ENCODE measurements around the gene GPR171. TPM values are rescaled to one million over a fixed set of nuclear protein-coding genes. Genes with fewer than 3 reads are reported as not detected.

The GPR171 gene
- total RNA-seq, 2 experiments from 2014 or later = not detected

- no peak overlapping the region for H3K27ac ChIP-seq (ENCODE audit: low read depth, low read length, poor library complexity, severe bottlenecking)
- H3K36me3 ChIP-seq (ENCODE audit: insufficient read depth, low read length) = no peaks in the 10 kb centered on the region
- no peak for DNase-seq (ENCODE audit: low spot score)
- no TSS peak for BruUV-seq (replicated peaks)
- H3K79me2 ChIP-seq (ENCODE audit: insufficient read depth, low read depth, low read length) = no peaks in the 10 kb centered on the region
- peak overlapping the region; percentile 27; the same call in 1 of the 2 replicates for H3K4me2 ChIP-seq (ENCODE audit: low read length)
- peaks cover 12% of the 10 kb centered on the region for H3K4me1 ChIP-seq (ENCODE audit: insufficient read depth, low read length, poor library complexity, severe bottlenecking)
- H3K9me3 ChIP-seq (ENCODE audit: low read length) = no peaks in the 10 kb centered on the region
- ChIA-PET POLR2A (interaction anchor here (1.2 to 1.4 kb wide), 2 partner anchors 11 to 51 kb away, joined by 3 to 6 read pairs; partner anchors contain the start of gene P2RY14), CTCF (ENCODE audit: unreplicated experiment) (interaction anchor here (1.3 to 2.4 kb wide), 2 partner anchors 51 to 55 kb away, joined by 5 to 6 read pairs; partner anchors contain the start of gene P2RY14)
- no peaks in the 10 kb centered on the region for H4K20me1 ChIP-seq (ENCODE audit: insufficient read depth, low read length)
- H3K9me2 ChIP-seq (ENCODE audit: insufficient read depth, low read length) = no peaks in the 10 kb centered on the region
- TF ChIP-seq EZH2phosphoT487 (IDR thresholded peaks at IDR 0.05; ENCODE audit: borderline replicate concordance, low read depth, low read length) = no peak
- TF ChIP-seq, protein P1, sequence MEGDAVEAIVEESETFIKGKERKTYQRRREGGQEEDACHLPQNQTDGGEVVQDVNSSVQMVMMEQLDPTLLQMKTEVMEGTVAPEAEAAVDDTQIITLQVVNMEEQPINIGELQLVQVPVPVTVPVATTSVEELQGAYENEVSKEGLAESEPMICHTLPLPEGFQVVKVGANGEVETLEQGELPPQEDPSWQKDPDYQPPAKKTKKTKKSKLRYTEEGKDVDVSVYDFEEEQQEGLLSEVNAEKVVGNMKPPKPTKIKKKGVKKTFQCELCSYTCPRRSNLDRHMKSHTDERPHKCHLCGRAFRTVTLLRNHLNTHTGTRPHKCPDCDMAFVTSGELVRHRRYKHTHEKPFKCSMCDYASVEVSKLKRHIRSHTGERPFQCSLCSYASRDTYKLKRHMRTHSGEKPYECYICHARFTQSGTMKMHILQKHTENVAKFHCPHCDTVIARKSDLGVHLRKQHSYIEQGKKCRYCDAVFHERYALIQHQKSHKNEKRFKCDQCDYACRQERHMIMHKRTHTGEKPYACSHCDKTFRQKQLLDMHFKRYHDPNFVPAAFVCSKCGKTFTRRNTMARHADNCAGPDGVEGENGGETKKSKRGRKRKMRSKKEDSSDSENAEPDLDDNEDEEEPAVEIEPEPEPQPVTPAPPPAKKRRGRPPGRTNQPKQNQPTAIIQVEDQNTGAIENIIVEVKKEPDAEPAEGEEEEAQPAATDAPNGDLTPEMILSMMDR (conservative IDR thresholded peaks at IDR 0.05; ENCODE audit: low read length) = no peak
- intact Hi-C loops (cut with micrococcal nuclease; ENCODE audit: unreplicated experiment) = loop anchor here (1.0 to 10.0 kb wide), 5 partner anchors 47 to 607 kb away; partner anchors contain the start of gene P2RY13
- no peak overlapping the region for H3K4me3 ChIP-seq (ENCODE audit: low read depth, low read length, poor library complexity, severe bottlenecking)
- no peak overlapping the region for H2AFZ ChIP-seq (ENCODE audit: low read length)
Measured at GRCh38 chr3:151227266-151227806, 24.3 kb upstream of the GPR171 start.

- Histone ChIP-seq H3K4me3 (ENCODE audit: low read depth, low read length, poor library complexity, severe bottlenecking) (no peak overlapping the region), H3K36me3 (ENCODE audit: insufficient read depth, low read length) (no peaks in the 10 kb centered on the region), H3K4me1 (ENCODE audit: insufficient read depth, low read length, poor library complexity, severe bottlenecking) (peaks cover 12% of the 10 kb centered on the region), H3K9me2 (ENCODE audit: insufficient read depth, low read length) (no peaks in the 10 kb centered on the region), H3K4me2 (ENCODE audit: low read length) (no peak overlapping the region), H3K79me2 (ENCODE audit: insufficient read depth, low read depth, low read length) (no peaks in the 10 kb centered on the region), H3K27ac (ENCODE audit: low read depth, low read length, poor library complexity, severe bottlenecking) (no peak overlapping the region), H3K9me3 (ENCODE audit: low read length) (no peaks in the 10 kb centered on the region), H4K20me1 (ENCODE audit: insufficient read depth, low read length) (no peaks in the 10 kb centered on the region), H2AFZ (ENCODE audit: low read length) (no peak overlapping the region)
- DNase-seq (ENCODE audit: low spot score) = no peak
- POLR2A ChIA-PET = no interaction called here
- no TSS peak for BruUV-seq (replicated peaks)
- intact Hi-C loops (cut with micrococcal nuclease; ENCODE audit: unreplicated experiment) = loop anchor here (1.0 to 10.0 kb wide), 5 partner anchors 48 to 608 kb away; partner anchors contain the start of gene P2RY13
- CTCF ChIA-PET (ENCODE audit: unreplicated experiment) = no interaction called here
- no peak for TF ChIP-seq EZH2phosphoT487 (IDR thresholded peaks at IDR 0.05; ENCODE audit: borderline replicate concordance, low read depth, low read length)
- TF ChIP-seq, protein P1 (conservative IDR thresholded peaks at IDR 0.05; ENCODE audit: low read length) = no peak
Measured at GRCh38 chr3:151226825-151227224, 23.8 kb upstream of the GPR171 start.

- Histone ChIP-seq H3K9me3 (ENCODE audit: low read length) (no peaks in the 10 kb centered on the region), H3K4me2 (ENCODE audit: low read length) (no peak overlapping the region), H3K79me2 (ENCODE audit: insufficient read depth, low read depth, low read length) (no peaks in the 10 kb centered on the region), H3K4me3 (ENCODE audit: low read depth, low read length, poor library complexity, severe bottlenecking) (no peak overlapping the region), H3K36me3 (ENCODE audit: insufficient read depth, low read length) (no peaks in the 10 kb centered on the region), H3K9me2 (ENCODE audit: insufficient read depth, low read length) (no peaks in the 10 kb centered on the region), H3K27ac (ENCODE audit: low read depth, low read length, poor library complexity, severe bottlenecking) (no peak overlapping the region), H4K20me1 (ENCODE audit: insufficient read depth, low read length) (no peaks in the 10 kb centered on the region), H3K4me1 (ENCODE audit: insufficient read depth, low read length, poor library complexity, severe bottlenecking) (peaks cover 12% of the 10 kb centered on the region), H2AFZ (ENCODE audit: low read length) (no peak overlapping the region)
- intact Hi-C loops (cut with micrococcal nuclease; ENCODE audit: unreplicated experiment) = loop anchor here (2.0 to 10.0 kb wide), 4 partner anchors 49 to 609 kb away; partner anchors contain the start of gene P2RY13
- CTCF ChIA-PET (ENCODE audit: unreplicated experiment) = no interaction called here
- TF ChIP-seq EZH2phosphoT487 (IDR thresholded peaks at IDR 0.05; ENCODE audit: borderline replicate concordance, low read depth, low read length) = no peak
- TF ChIP-seq, protein P1 (conservative IDR thresholded peaks at IDR 0.05; ENCODE audit: low read length) = no peak
- POLR2A ChIA-PET = no interaction called here
- DNase-seq (ENCODE audit: low spot score) = no peak
- BruUV-seq (replicated peaks) = no TSS peak
Measured at GRCh38 chr3:151226088-151226563, 23.1 kb upstream of the GPR171 start.

Measured in OCI-LY7 (cell line).